OCI-LY1 (cell line): ENCODE measurements around the gene GNAL.

ENCODE experiments used
- H2AFZ ChIP-seq: fragments of 200-600 bp; sonication (generic), shearing (Covaris generic); 2 replicates; pipeline ENCODE4 v1.6.0; 2014; ENCODE audit warnings: antibody characterized with exemption, mild to moderate bottlenecking, low read length
- H3F3A ChIP-seq: fragments of 200-600 bp; sonication (generic), shearing (Covaris generic); 2 replicates; pipeline ENCODE4 v1.6.0; 2014; ENCODE audit warnings: mild to moderate bottlenecking, antibody characterized with exemption, low read length, moderate library complexity; ENCODE audit not compliant: insufficient read depth
- H3K27ac ChIP-seq: fragments of 200-600 bp; sonication (generic); 2 replicates; pipeline ENCODE4 v1.5.1; 2014; ENCODE audit warnings: low read length, mixed run types, mild to moderate bottlenecking, low read depth; ENCODE audit not compliant: poor library complexity, severe bottlenecking
- H3K27me3 ChIP-seq: fragments of 200-600 bp; sonication (generic); 2 replicates; pipeline ENCODE4 v1.6.0; 2014; ENCODE audit warnings: antibody characterized with exemption, mild to moderate bottlenecking, low read length, moderate library complexity; ENCODE audit not compliant: insufficient read depth
- H3K36me3 ChIP-seq: fragments of 200-600 bp; sonication (generic); 2 replicates; pipeline ENCODE4 v1.6.1; 2014; ENCODE audit warnings: mild to moderate bottlenecking, antibody characterized with exemption, low read length, moderate library complexity, mixed read lengths; ENCODE audit not compliant: insufficient read depth
- H3K4me1 ChIP-seq: fragments of 200-600 bp; sonication (generic); 2 replicates; pipeline ENCODE4 v1.5.1; 2014; ENCODE audit warnings: mild to moderate bottlenecking, low read length, moderate library complexity; ENCODE audit not compliant: insufficient read depth, severe bottlenecking
- H3K4me2 ChIP-seq: fragments of 200-600 bp; sonication (generic), shearing (Covaris generic); 2 replicates; pipeline ENCODE4 v1.6.1; 2014; ENCODE audit warnings: low read length
- H3K4me3 ChIP-seq: fragments of 200-600 bp; sonication (generic); 2 replicates; pipeline ENCODE4 v1.5.1; 2014; ENCODE audit warnings: low read length, low read depth, mild to moderate bottlenecking, mixed read lengths; ENCODE audit not compliant: poor library complexity, severe bottlenecking
- H3K79me2 ChIP-seq: fragments of 200-600 bp; shearing (Covaris generic); 2 replicates; pipeline ENCODE4 v1.6.1; 2016; ENCODE audit warnings: mixed run types, low read length, mixed read lengths; ENCODE audit not compliant: insufficient read depth
- H3K9ac ChIP-seq: fragments of 200-600 bp; sonication (generic), shearing (Covaris generic); 2 replicates; pipeline ENCODE4 v1.6.1; 2014; ENCODE audit warnings: mild to moderate bottlenecking, low read length, mixed read lengths
- H3K9me2 ChIP-seq: fragments of 200-600 bp; sonication (generic), shearing (Covaris generic); 2 replicates; pipeline ENCODE4 v1.6.1; 2014; ENCODE audit warnings: low read depth, mild to moderate bottlenecking, low read length, mixed read lengths
- H3K9me3 ChIP-seq: fragments of 200-600 bp; shearing (Covaris generic); 2 replicates; pipeline ENCODE4 v1.6.1; 2014; ENCODE audit warnings: low read length, mixed read lengths
- H4K20me1 ChIP-seq: fragments of 200-600 bp; sonication (generic), shearing (Covaris generic); 2 replicates; pipeline ENCODE4 v1.6.0; 2016; ENCODE audit warnings: mild to moderate bottlenecking, low read length; ENCODE audit not compliant: insufficient read depth
- CTCF ChIP-seq: fragments of 200-600 bp; sonication (generic), shearing (Covaris generic); IDR thresholded peaks from 2 replicates; pipeline ENCODE4 v1.5.1; 2017; ENCODE audit warnings: mild to moderate bottlenecking, antibody characterized with exemption, low read length, moderate library complexity, mixed read lengths
- EZH2 ChIP-seq: fragments of 200-600 bp; sonication (generic), shearing (Covaris generic); IDR thresholded peaks from 2 replicates; pipeline ENCODE4 v1.8.0; 2017; ENCODE audit warnings: borderline replicate concordance, mixed run types, mild to moderate bottlenecking, antibody characterized with exemption, low read length, moderate library complexity, mixed read lengths

GNAL gene

GRCh38 chr18:11817229-11817628 lies 128.2 kb downstream of the GNAL start:
- H3F3A ChIP-seq, result no peaks in the 10 kb centered on the region
- no peak overlapping the region for H3K9ac ChIP-seq
- H3K4me2 ChIP-seq, result no peak overlapping the region
- no peaks in the 10 kb centered on the region for H3K4me1 ChIP-seq
- H3K27ac ChIP-seq, result no peak overlapping the region
- no peaks in the 10 kb centered on the region for H3K9me2 ChIP-seq
- TF ChIP-seq CTCF (no peak), EZH2 (no peak)
- H4K20me1 ChIP-seq, result no peaks in the 10 kb centered on the region
- H3K79me2 ChIP-seq, result no peaks in the 10 kb centered on the region
- H2AFZ ChIP-seq, result no peak overlapping the region
- no peak overlapping the region for H3K4me3 ChIP-seq
- peaks cover 8% of the 10 kb centered on the region; the same call in 1 of the 2 replicates for H3K27me3 ChIP-seq
- H3K9me3 ChIP-seq, result 0 out of 2 replicates have a peak, but pooled peaks cover 3% of the 10 kb centered on the region
- H3K36me3 ChIP-seq, result no peaks in the 10 kb centered on the region

DNA sequence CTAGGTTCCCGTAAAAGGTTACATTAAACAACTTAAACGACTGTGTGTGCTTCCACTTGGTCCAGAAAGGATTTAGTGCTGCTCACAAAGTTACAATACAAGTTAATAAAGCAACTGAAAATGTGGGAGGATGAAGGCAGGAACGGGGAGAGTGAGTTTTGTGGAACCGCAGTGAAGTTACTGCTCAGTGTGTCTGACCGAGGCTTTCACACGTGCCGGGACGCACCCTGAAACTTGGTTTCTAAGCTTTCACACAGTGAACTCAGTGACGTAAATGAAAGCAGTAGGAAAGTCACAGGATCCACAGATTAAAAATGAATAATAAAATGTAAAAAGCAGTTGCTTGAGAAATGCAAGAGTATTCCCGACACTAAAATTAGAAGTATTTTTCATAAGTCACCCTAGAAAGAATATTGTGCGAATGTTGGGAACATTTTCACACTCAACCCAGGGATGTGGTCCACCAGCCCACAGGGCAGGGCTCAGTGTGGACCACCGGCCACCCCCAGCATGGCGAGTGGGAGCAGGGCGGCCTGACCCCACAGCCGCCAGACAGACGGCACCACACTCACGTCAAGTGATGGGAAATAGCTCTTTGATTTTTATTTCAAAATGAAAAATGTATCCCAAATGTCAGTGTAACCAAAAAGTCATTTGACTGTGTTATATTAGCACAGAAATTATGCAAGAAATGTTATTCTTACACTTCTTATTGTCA lies 129.6 kb downstream of the GNAL start:
- no peaks in the 10 kb centered on the region for H3F3A ChIP-seq
- H3K9me2 ChIP-seq, result no peaks in the 10 kb centered on the region
- H3K27me3 ChIP-seq, result peaks cover 8% of the 10 kb centered on the region; the same call in 1 of the 2 replicates
- H2AFZ ChIP-seq, result no peak overlapping the region
- no peak overlapping the region for H3K9ac ChIP-seq
- H4K20me1 ChIP-seq, result no peaks in the 10 kb centered on the region
- 0 out of 2 replicates have a peak, but pooled peaks cover 3% of the 10 kb centered on the region for H3K9me3 ChIP-seq
- H3K27ac ChIP-seq, result no peak overlapping the region
- TF ChIP-seq CTCF, result no peak
- no peak for TF ChIP-seq EZH2
- H3K4me3 ChIP-seq, result no peak overlapping the region
- no peak overlapping the region for H3K4me2 ChIP-seq
- H3K36me3 ChIP-seq, result no peaks in the 10 kb centered on the region
- H3K4me1 ChIP-seq, result no peaks in the 10 kb centered on the region
- no peaks in the 10 kb centered on the region for H3K79me2 ChIP-seq

DNA sequence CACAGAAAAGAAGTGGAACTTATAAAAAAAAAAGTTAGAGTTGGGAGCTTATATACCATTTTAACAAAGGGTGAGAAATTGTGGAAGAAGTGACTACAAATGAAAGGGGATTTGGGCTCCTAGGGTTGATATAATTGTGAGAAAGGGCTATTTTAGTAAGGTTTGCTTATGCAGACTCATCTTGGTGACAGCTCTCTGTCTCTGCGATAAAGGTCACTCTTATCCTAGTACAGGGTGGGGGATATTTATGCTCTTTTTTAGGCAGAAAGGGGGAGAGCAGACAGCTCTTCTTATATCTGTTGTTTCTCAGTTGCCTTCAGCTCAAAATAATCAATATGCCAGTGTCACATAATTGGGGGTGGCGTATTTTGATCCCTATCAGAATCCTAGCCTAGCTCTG lies 130.9 kb downstream of the GNAL start:
- no peak overlapping the region for H3K4me3 ChIP-seq
- no peak overlapping the region for H3K4me2 ChIP-seq
- peaks cover 8% of the 10 kb centered on the region; the same call in 1 of the 2 replicates for H3K27me3 ChIP-seq
- no peaks in the 10 kb centered on the region for H3K79me2 ChIP-seq
- H3K9me2 ChIP-seq, result no peaks in the 10 kb centered on the region
- no peak overlapping the region for H2AFZ ChIP-seq
- 0 out of 2 replicates have a peak, but pooled peaks cover 3% of the 10 kb centered on the region for H3K9me3 ChIP-seq
- no peaks in the 10 kb centered on the region for H3F3A ChIP-seq
- no peaks in the 10 kb centered on the region for H3K4me1 ChIP-seq
- no peaks in the 10 kb centered on the region for H4K20me1 ChIP-seq
- H3K27ac ChIP-seq, result no peak overlapping the region
- TF ChIP-seq CTCF (no peak), EZH2 (no peak)
- H3K36me3 ChIP-seq, result no peaks in the 10 kb centered on the region
- no peak overlapping the region for H3K9ac ChIP-seq
